HAP-1 (cell line): ENCODE measurements around the gene HTR2B.
"Not testable (repeated sequence)": the region's sequence is repeated elsewhere in the genome, so short reads cannot be mapped to it uniquely, and the experiment has no call there.

Experiments used
- DNase-seq, 2 experiments: peaks; one replicate each; pipeline ENCODE4 v3.0.0-alpha.2; 2016 to 2020; ENCODE audit warnings: low spot score in 2 of 2
- H3K27me3 ChIP-seq: fragments of 250-450 bp; sonication (Bioruptor Pico); 2 replicates; pipeline ENCODE4 v1.5.1; 2020; ENCODE audit warnings: low read depth, mild to moderate bottlenecking, moderate library complexity
- H3K36me3 ChIP-seq: fragments of 250-450 bp; sonication (Bioruptor Pico); replicated peaks from 2 replicates; pipeline ENCODE4 v1.5.1; 2020; ENCODE audit warnings: mild to moderate bottlenecking
- H3K4me1 ChIP-seq: fragments of 250-450 bp; sonication (Bioruptor Pico); 2 replicates; pipeline ENCODE4 v1.5.1; 2020; ENCODE audit warnings: mild to moderate bottlenecking
- H3K4me3 ChIP-seq: fragments of 250-450 bp; sonication (Bioruptor Pico); 2 replicates; pipeline ENCODE4 v1.5.1; 2020; ENCODE audit warnings: mild to moderate bottlenecking, moderate library complexity
- H3K9me3 ChIP-seq: fragments of 250-450 bp; sonication (Bioruptor Pico); 2 replicates; pipeline ENCODE4 v1.5.1; 2020; ENCODE audit warnings: mild to moderate bottlenecking, moderate library complexity
- in situ Hi-C: fragments of 300-500 bp; cut with MboI; formaldehyde crosslinking; loops from 3 replicates; pipeline ENCODE4 v1.14.3; 2020; ENCODE audit warnings: low sequenced_read_pairs, inconsistent platforms, mixed read lengths

HTR2B gene

DNA sequence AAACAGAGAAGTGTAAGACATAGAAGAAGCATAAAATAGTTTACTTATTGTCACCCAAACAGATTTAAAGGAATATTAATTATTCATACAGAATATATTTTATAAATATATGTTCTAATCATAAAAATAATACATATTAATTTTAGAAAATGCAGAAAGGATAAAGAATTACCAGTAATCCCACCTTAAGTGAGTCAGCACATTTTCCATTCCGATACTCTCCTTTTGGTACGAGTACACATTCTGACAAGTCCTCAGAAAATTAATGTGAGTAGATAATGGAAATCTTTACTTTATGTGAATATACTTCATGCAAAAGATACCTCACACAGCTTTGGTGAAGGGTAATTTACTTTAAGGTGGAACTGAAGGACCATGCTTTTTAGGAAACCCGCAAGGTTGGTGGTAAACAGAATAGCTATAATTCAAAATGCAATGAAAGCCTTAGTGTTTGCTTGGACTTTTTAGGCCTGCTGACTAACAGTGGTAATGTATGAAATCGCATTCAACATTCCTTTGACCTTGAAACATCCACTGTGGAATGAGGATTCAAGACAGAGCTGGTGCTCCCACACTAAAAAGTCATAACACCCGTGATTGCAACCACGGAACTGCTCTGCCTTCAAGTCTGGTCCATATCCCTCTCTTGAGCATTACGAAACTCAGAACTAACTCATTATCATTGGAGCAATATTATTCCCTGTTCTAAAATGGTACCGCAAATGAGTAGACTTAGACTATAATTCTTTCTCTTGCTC, 28.1 kb upstream of the HTR2B start:
- H3K27me3 ChIP-seq, result no peaks in the 10 kb centered on the region
- in situ Hi-C loops, result no loop called here
- no peaks in the 10 kb centered on the region for H3K9me3 ChIP-seq
- no peak overlapping the region for H3K4me3 ChIP-seq
- no peaks in the 10 kb centered on the region for H3K4me1 ChIP-seq
- DNase-seq, result no peak
- peaks cover 19% of the 10 kb centered on the region for H3K36me3 ChIP-seq

GRCh38 chr2:231146665-231147064, 21.8 kb upstream of the HTR2B start:
- in situ Hi-C loops, result no loop called here

DNA sequence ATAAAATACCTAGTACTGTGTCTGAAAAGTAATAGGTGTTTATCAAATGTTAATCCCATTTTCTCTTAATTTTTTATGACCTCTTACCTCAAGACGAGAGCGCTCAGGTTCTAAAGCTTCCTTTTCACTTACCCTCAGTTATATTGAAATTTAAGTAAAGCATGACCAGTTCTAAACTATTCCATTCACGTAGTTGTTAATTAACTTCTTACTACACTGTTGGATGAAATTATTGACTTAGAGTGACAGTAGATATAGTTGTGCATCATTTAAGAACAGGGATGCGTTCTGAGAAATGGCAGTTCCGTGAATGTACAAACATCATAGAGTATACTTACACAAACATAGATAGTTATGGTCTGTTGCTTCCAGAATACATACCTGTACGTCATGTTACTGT, 20.1 kb upstream of the HTR2B start:
- Histone ChIP-seq H3K27me3 (no peaks in the 10 kb centered on the region), H3K4me1 (no peaks in the 10 kb centered on the region), H3K36me3 (peaks cover 24% of the 10 kb centered on the region), H3K4me3 (no peak overlapping the region), H3K9me3 (no peaks in the 10 kb centered on the region)
- in situ Hi-C loops, result no loop called here
- DNase-seq, result no peak

More at GRCh38 chr2:231146665-231147064, 21.8 kb upstream of the HTR2B start:
- Histone ChIP-seq H3K4me3 (no peak overlapping the region), H3K36me3 (peaks cover 24% of the 10 kb centered on the region), H3K4me1 (no peaks in the 10 kb centered on the region), H3K27me3 (no peaks in the 10 kb centered on the region), H3K9me3 (no peaks in the 10 kb centered on the region)
- no peak for DNase-seq

GRCh38 chr2:231140808-231141207, 16.0 kb upstream of the HTR2B start:
- H3K9me3 ChIP-seq, in situ Hi-C loops: not testable (repeated sequence)

GRCh38 chr2:231139796-231140195, 15.0 kb upstream of the HTR2B start:
- Histone ChIP-seq H3K4me3 (no peak overlapping the region), H3K27me3 (no peaks in the 10 kb centered on the region), H3K4me1 (no peaks in the 10 kb centered on the region), H3K9me3 (no peaks in the 10 kb centered on the region), H3K36me3 (no peaks in the 10 kb centered on the region; the same call in 1 of the 2 replicates)
- in situ Hi-C loops, result no loop called here
- DNase-seq, result no peak

More at GRCh38 chr2:231140808-231141207, 16.0 kb upstream of the HTR2B start:
- H3K4me1 ChIP-seq, H3K36me3 ChIP-seq, H3K4me3 ChIP-seq, DNase-seq, H3K27me3 ChIP-seq: not testable (repeated sequence)

DNA sequence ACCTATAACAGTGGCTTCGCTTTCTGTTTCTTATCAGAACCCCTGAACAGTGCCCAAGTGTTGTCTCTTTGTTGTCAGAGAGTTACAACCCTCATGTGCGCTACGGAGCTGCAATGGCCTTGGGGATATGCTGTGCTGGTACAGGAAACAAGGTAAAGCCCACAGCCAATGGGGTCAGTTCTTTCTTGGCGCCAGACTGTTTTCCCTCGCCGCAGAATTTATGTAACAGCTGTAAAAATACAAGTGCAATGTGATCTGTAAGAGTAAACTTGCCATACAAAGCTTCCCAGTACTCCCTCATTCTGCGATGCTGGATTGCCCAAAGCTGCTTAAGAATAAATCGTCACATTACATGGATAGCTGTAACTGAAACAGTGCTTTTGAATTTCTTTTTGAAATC, 13.9 kb upstream of the HTR2B start:
- Histone ChIP-seq H3K9me3 (no peaks in the 10 kb centered on the region), H3K27me3 (no peaks in the 10 kb centered on the region), H3K4me1 (peaks cover 5% of the 10 kb centered on the region; the same call in 1 of the 2 replicates), H3K36me3 (no peaks in the 10 kb centered on the region; the same call in 1 of the 2 replicates), H3K4me3 (no peak overlapping the region)
- DNase-seq, result no peak
- in situ Hi-C loops, result no loop called here

GRCh38 chr2:231134910-231135655, 10.2 kb upstream of the HTR2B start:
- in situ Hi-C loops, result no loop called here
- peaks cover 7% of the 10 kb centered on the region; the same call in 1 of the 2 replicates for H3K4me1 ChIP-seq
- no peaks in the 10 kb centered on the region for H3K27me3 ChIP-seq
- H3K36me3 ChIP-seq, result no peaks in the 10 kb centered on the region; the same call in 1 of the 2 replicates
- H3K9me3 ChIP-seq, result no peaks in the 10 kb centered on the region
- no peak for DNase-seq
- no peak overlapping the region for H3K4me3 ChIP-seq

DNA sequence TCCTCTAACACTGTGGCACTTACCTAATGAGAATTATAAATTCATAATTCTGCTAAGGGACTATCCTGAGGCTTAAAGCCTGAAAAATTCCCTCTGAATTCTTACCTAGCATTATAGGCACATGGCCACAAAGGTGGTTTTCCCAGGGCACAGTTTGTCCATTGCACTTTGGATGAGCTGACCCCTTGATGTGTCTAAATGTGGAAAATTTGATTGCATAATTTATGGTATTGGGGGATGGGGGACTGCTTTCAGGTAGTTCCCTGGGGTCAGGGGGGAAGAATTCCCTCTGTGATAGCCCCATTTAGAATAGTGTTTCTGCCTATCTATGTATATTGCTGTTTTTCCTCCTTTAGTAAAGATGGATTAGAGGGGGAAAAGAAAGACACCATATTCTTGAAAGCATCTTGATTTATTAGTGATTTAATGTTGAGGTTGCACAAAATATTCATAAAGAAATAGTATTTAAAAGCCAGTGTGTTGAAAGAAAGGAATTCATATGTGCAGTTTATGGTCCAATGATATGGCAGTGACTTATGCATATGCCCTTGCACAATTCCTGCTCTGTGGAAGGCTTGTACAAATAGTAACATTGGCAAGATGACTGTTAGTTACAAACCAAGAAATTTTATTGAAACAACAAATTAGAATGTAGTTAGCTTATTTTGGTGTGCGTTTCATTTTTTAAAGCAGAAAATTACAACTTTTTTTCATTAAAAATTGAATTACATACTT, 8.7 kb upstream of the HTR2B start:
- Histone ChIP-seq H3K4me1 (peaks cover 15% of the 10 kb centered on the region), H3K27me3 (no peaks in the 10 kb centered on the region), H3K36me3 (no peaks in the 10 kb centered on the region), H3K4me3 (no peak overlapping the region), H3K9me3 (no peaks in the 10 kb centered on the region)
- in situ Hi-C loops, result no loop called here
- DNase-seq, result no peak

DNA sequence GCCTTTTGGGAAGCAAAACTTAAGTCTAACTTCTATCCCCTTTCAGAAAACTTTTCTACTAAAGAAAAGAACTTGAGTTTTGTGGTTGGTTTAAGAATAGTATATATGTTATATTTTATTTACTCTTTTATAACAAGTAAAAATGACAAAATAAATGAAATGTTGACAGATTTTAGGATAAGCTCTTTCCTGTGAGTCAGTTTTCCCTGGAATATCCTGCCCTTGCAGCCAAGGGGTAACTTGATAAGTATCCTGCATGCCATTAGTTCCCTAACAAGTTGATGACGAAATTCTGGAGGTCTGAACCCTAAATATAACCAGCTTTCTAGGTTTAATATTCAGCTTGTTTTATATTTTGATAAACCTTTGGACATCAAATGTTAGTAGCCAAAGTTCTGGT, 7.3 kb upstream of the HTR2B start:
- no peak overlapping the region for H3K4me3 ChIP-seq
- in situ Hi-C loops, result no loop called here
- no peak for DNase-seq

DNA sequence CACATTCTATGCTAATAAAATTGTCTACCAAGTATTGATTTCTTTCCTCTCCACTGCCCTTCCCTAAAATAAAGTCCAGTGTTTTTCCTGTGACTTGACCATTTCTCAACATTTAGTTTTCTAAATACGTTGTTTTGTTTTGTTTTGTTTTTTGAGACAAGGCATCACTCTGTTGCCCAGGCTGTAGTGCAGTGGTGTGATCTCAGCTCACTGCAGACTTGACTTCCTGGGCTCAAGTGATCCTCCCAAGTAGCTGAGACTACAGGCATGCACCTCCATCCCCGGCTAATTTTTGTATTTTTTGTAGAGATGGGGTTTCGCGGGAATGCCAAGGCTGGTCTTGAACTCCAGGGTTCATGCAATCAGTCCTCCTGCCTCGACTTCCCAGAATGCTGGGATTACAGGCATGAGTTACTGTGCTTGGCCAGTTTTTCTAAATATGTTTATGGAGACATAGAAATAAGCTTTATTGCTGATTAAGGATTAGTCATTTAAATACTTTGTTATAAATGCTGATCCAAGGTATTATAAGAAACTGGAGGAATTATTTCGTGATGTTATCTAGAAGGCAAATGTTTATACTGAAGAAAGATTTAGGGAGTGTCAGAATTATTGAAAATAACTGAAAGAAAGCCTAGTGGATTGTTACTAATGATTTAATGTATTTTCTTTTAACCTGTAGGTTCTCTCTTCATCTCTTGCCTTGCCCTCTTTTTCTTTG, 5.7 kb upstream of the HTR2B start:
- H3K4me1 ChIP-seq, result peaks cover 26% of the 10 kb centered on the region
- H3K9me3 ChIP-seq, result no peaks in the 10 kb centered on the region
- in situ Hi-C loops, result no loop called here
- no peaks in the 10 kb centered on the region for H3K36me3 ChIP-seq
- no peak for DNase-seq
- no peaks in the 10 kb centered on the region for H3K27me3 ChIP-seq
- no peak overlapping the region for H3K4me3 ChIP-seq

More for the DNA sequence above, 7.3 kb upstream of the HTR2B start:
- no peaks in the 10 kb centered on the region for H3K36me3 ChIP-seq
- no peaks in the 10 kb centered on the region for H3K9me3 ChIP-seq
- peaks cover 23% of the 10 kb centered on the region for H3K4me1 ChIP-seq
- no peaks in the 10 kb centered on the region for H3K27me3 ChIP-seq

GRCh38 chr2:231129216-231129615, 4.4 kb upstream of the HTR2B start:
- H3K9me3 ChIP-seq, result no peaks in the 10 kb centered on the region
- H3K36me3 ChIP-seq, result no peaks in the 10 kb centered on the region
- DNase-seq, result no peak
- H3K4me3 ChIP-seq, result no peak overlapping the region
- H3K4me1 ChIP-seq, result peaks cover 34% of the 10 kb centered on the region
- in situ Hi-C loops, result no loop called here
- no peaks in the 10 kb centered on the region for H3K27me3 ChIP-seq

GRCh38 chr2:231128541-231128940, 3.7 kb upstream of the HTR2B start:
- Histone ChIP-seq H3K9me3 (no peaks in the 10 kb centered on the region), H3K27me3 (no peaks in the 10 kb centered on the region), H3K4me3 (no peak overlapping the region), H3K4me1 (peaks cover 40% of the 10 kb centered on the region), H3K36me3 (no peaks in the 10 kb centered on the region)
- in situ Hi-C loops, result no loop called here
- DNase-seq, result peak in 1 of 2 experiments; percentile 15

GRCh38 chr2:231127936-231128335, 3.1 kb upstream of the HTR2B start:
- in situ Hi-C loops, result no loop called here
- Histone ChIP-seq H3K4me1 (peaks cover 43% of the 10 kb centered on the region), H3K9me3 (no peaks in the 10 kb centered on the region), H3K4me3 (no peak overlapping the region), H3K27me3 (no peaks in the 10 kb centered on the region), H3K36me3 (no peaks in the 10 kb centered on the region)
- no peak for DNase-seq
